ENCODE measurements around the gene PLCG2.
"Not testable (repeated sequence)": the region's sequence is repeated elsewhere in the genome, so short reads cannot be mapped to it uniquely, and the experiment has no call there.

PLCG2 gene

GRCh38 chr16:81799138-81799504 is 20.0 kb downstream of the PLCG2 start:
- DNase-seq (ENCODE audit: low read depth) = no peak
- H3K4me3 ChIP-seq (ENCODE audit: low read depth, low read length) = peak overlapping the region; percentile 56
- TF ChIP-seq MYC (IDR thresholded peaks at IDR 0.05; ENCODE audit: low read depth, low read length) (no peak), POLR2A (IDR thresholded peaks at IDR 0.05; ENCODE audit: extremely low read depth, insufficient read length) (peak; percentile 10)

- not testable (repeated sequence) for DNase-seq (ENCODE audit: low read depth); H3K4me3 ChIP-seq (ENCODE audit: low read depth, low read length)
Measured at GRCh38 chr16:81801724-81802123, 22.6 kb downstream of the PLCG2 start.

GRCh38 chr16:81803332-81803731 is 24.2 kb downstream of the PLCG2 start:
- DNase-seq (ENCODE audit: low read depth) = no peak
- no peak for TF ChIP-seq MAX (IDR thresholded peaks at IDR 0.05; ENCODE audit: low read depth, low read length)
- no peak for TF ChIP-seq CTCF (IDR thresholded peaks at IDR 0.05; ENCODE audit: low read depth, low read length)
- no peak for TF ChIP-seq MYC (IDR thresholded peaks at IDR 0.05; ENCODE audit: low read depth, low read length)
- TF ChIP-seq POLR2A (IDR thresholded peaks at IDR 0.05; ENCODE audit: extremely low read depth, insufficient read length) = no peak

GRCh38 chr16:81804134-81804610 is 25.1 kb downstream of the PLCG2 start:
- peak; percentile 61 for DNase-seq (ENCODE audit: low read depth)
- no peak for TF ChIP-seq POLR2A (IDR thresholded peaks at IDR 0.05; ENCODE audit: extremely low read depth, insufficient read length)
- TF ChIP-seq MAX (IDR thresholded peaks at IDR 0.05; ENCODE audit: low read depth, low read length) = no peak
- no peak for TF ChIP-seq CTCF (IDR thresholded peaks at IDR 0.05; ENCODE audit: low read depth, low read length)
- no peak for TF ChIP-seq MYC (IDR thresholded peaks at IDR 0.05; ENCODE audit: low read depth, low read length)
- no peak overlapping the region for H3K4me3 ChIP-seq (ENCODE audit: low read depth, low read length)

More at GRCh38 chr16:81803332-81803731, 24.2 kb downstream of the PLCG2 start:
- H3K4me3 ChIP-seq (ENCODE audit: low read depth, low read length) = no peak overlapping the region

GRCh38 chr16:81806696-81807095 is 27.6 kb downstream of the PLCG2 start:
- no peak overlapping the region for H3K4me3 ChIP-seq (ENCODE audit: low read depth, low read length)
- no peak for DNase-seq (ENCODE audit: low read depth)
- no peak for TF ChIP-seq CTCF (IDR thresholded peaks at IDR 0.05; ENCODE audit: low read depth, low read length)
- no peak for TF ChIP-seq MAX (IDR thresholded peaks at IDR 0.05; ENCODE audit: low read depth, low read length)
- no peak for TF ChIP-seq POLR2A (IDR thresholded peaks at IDR 0.05; ENCODE audit: extremely low read depth, insufficient read length)
- no peak for TF ChIP-seq MYC (IDR thresholded peaks at IDR 0.05; ENCODE audit: low read depth, low read length)

GRCh38 chr16:81807767-81808358 is 28.8 kb downstream of the PLCG2 start:
- H3K4me3 ChIP-seq (ENCODE audit: low read depth, low read length) = no peak overlapping the region
- DNase-seq (ENCODE audit: low read depth) = no peak
- TF ChIP-seq MYC (IDR thresholded peaks at IDR 0.05; ENCODE audit: low read depth, low read length) = no peak
- TF ChIP-seq POLR2A (IDR thresholded peaks at IDR 0.05; ENCODE audit: extremely low read depth, insufficient read length) = no peak
- TF ChIP-seq CTCF (IDR thresholded peaks at IDR 0.05; ENCODE audit: low read depth, low read length) = no peak
- TF ChIP-seq MAX (IDR thresholded peaks at IDR 0.05; ENCODE audit: low read depth, low read length) = no peak

- TF ChIP-seq MAX (IDR thresholded peaks at IDR 0.05; ENCODE audit: low read depth, low read length) (no peak), MYC (IDR thresholded peaks at IDR 0.05; ENCODE audit: low read depth, low read length) (no peak), CTCF (IDR thresholded peaks at IDR 0.05; ENCODE audit: low read depth, low read length) (no peak), POLR2A (IDR thresholded peaks at IDR 0.05; ENCODE audit: extremely low read depth, insufficient read length) (no peak)
- DNase-seq (ENCODE audit: low read depth) = peak; percentile 58
- H3K4me3 ChIP-seq (ENCODE audit: low read depth, low read length) = no peak overlapping the region
Measured at GRCh38 chr16:81808933-81809480, 29.9 kb downstream of the PLCG2 start.

Data from NB4 (cell line).